ENCODE data around the gene RBPJ. TPM values are rescaled to one million over a fixed set of nuclear protein-coding genes. Genes with fewer than 3 reads are reported as not detected.

RBPJ gene
- total RNA-seq, 1 donor from 2014 or later, result 83.5 TPM

- Mint-ChIP-seq H3K27ac (no peak overlapping the region), H3K4me1 (no peaks in the 10 kb centered on the region), H3K27me3 (ENCODE audit: low read depth) (no peaks in the 10 kb centered on the region), H3K9me3 (peaks cover 9% of the 10 kb centered on the region), H3K4me3 (no peak overlapping the region), H3K36me3 (peaks cover 21% of the 10 kb centered on the region)
- no peak for DNase-seq (ENCODE audit: low spot score in 2 of 2, unreplicated experiment in 2 of 2)
- no peak for TF ChIP-seq CTCF (IDR thresholded peaks at IDR 0.05; ENCODE audit: unreplicated experiment)
Observed at GRCh38 chr4:26406346-26406975, 85.6 kb downstream of the RBPJ start.

GRCh38 chr4:26407476-26407875 lies 86.7 kb downstream of the RBPJ start:
- Mint-ChIP-seq H3K27me3 (ENCODE audit: low read depth) (no peaks in the 10 kb centered on the region), H3K9me3 (peaks cover 9% of the 10 kb centered on the region), H3K36me3 (peaks cover 21% of the 10 kb centered on the region), H3K4me1 (no peaks in the 10 kb centered on the region), H3K4me3 (no peak overlapping the region), H3K27ac (no peak overlapping the region)
- DNase-seq (ENCODE audit: low spot score in 2 of 2, unreplicated experiment in 2 of 2), result no peak
- no peak for TF ChIP-seq CTCF (IDR thresholded peaks at IDR 0.05; ENCODE audit: unreplicated experiment)

- peak; percentile 70 for TF ChIP-seq CTCF (IDR thresholded peaks at IDR 0.05; ENCODE audit: unreplicated experiment)
- H3K4me3 Mint-ChIP-seq, result no peak overlapping the region
- peaks cover 9% of the 10 kb centered on the region for H3K9me3 Mint-ChIP-seq
- H3K36me3 Mint-ChIP-seq, result peaks cover 22% of the 10 kb centered on the region
- no peak for DNase-seq (ENCODE audit: low spot score in 2 of 2, unreplicated experiment in 2 of 2)
- H3K27ac Mint-ChIP-seq, result no peak overlapping the region
- H3K4me1 Mint-ChIP-seq, result no peaks in the 10 kb centered on the region
- no peaks in the 10 kb centered on the region for H3K27me3 Mint-ChIP-seq (ENCODE audit: low read depth)
Observed at GRCh38 chr4:26410385-26411293, 89.8 kb downstream of the RBPJ start.

- no peak overlapping the region for H3K4me3 Mint-ChIP-seq
- peaks cover 8% of the 10 kb centered on the region for H3K36me3 Mint-ChIP-seq
- DNase-seq (ENCODE audit: low spot score in 2 of 2, unreplicated experiment in 2 of 2), result no peak
- no peak for TF ChIP-seq CTCF (IDR thresholded peaks at IDR 0.05; ENCODE audit: unreplicated experiment)
- H3K4me1 Mint-ChIP-seq, result no peaks in the 10 kb centered on the region
- no peak overlapping the region for H3K27ac Mint-ChIP-seq
- no peaks in the 10 kb centered on the region for H3K9me3 Mint-ChIP-seq
- H3K27me3 Mint-ChIP-seq (ENCODE audit: low read depth), result no peaks in the 10 kb centered on the region
Observed at GRCh38 chr4:26412381-26413372, 91.9 kb downstream of the RBPJ start.

- Mint-ChIP-seq H3K4me3 (no peak overlapping the region), H3K27ac (no peak overlapping the region), H3K9me3 (no peaks in the 10 kb centered on the region), H3K27me3 (ENCODE audit: low read depth) (no peaks in the 10 kb centered on the region), H3K36me3 (peaks cover 8% of the 10 kb centered on the region), H3K4me1 (no peaks in the 10 kb centered on the region)
- no peak for DNase-seq (ENCODE audit: low spot score in 2 of 2, unreplicated experiment in 2 of 2)
- TF ChIP-seq CTCF (IDR thresholded peaks at IDR 0.05; ENCODE audit: unreplicated experiment), result no peak
Observed at GRCh38 chr4:26413582-26413981, 92.8 kb downstream of the RBPJ start.

All from mesothelial cell of epicardium (in vitro differentiated cells).